HCT116 (cell line): Measurements from ENCODE around the gene TNNI3. TPM values are rescaled to one million over a fixed set of nuclear protein-coding genes. Genes with fewer than 3 reads are reported as not detected.

ENCODE experiments used
- ATAC-seq: fragments of 200-7000 bp; cut with Tn5 transposase; 2 replicates; pipeline ENCODE4 v1.9.1; 2020; ENCODE audit warnings: mild to moderate bottlenecking, moderate library complexity
- BruUV-seq: library from RNA; stranded (reverse); fragments of 400-500 nt; replicated peaks from 2 replicates; lab custom pipeline; 2021; lab: Mats Ljungman, UMichigan
- CTCF ChIA-PET: fragments of 300-600 bp; sonication (Branson Sonifier 250); formaldehyde crosslinking; loops from one replicate; lab custom pipeline; 2021; ENCODE audit warnings: antibody characterized with exemption; lab: Charles Lee
- POLR2A ChIA-PET: fragments of 300-600, 350-600 bp; sonication (Branson Sonifier 250); formaldehyde crosslinking; loops from one replicate; lab custom pipeline; 2021; ENCODE audit warnings: antibody characterized with exemption; lab: Charles Lee
- RAD21 ChIA-PET, 2 experiments: fragments of 300-600 bp; sonication (Branson Sonifier 250); formaldehyde crosslinking; loops; one replicate each; lab custom pipeline; 2023; ENCODE audit warnings: low total read pairs in 2 of 2; ENCODE audit not compliant: uncharacterized antibody in 2 of 2, unreplicated experiment in 2 of 2, low non-redundant PET in 1 of 2; lab: Charles Lee
- DNase-seq: peaks from one replicate; pipeline ENCODE4 v3.0.0-alpha.2; 2010; ENCODE audit warnings: low read depth, low spot score
- H2AFZ ChIP-seq: fragments of 200-600 bp; shearing (Covaris generic), sonication (generic); 2 replicates; pipeline ENCODE4 v1.6.1; 2017; ENCODE audit warnings: low read depth, mixed run types, mixed read lengths, antibody characterized with exemption, low read length; ENCODE audit not compliant: poor library complexity, severe bottlenecking
- H3K27ac ChIP-seq: 2 replicates; pipeline ENCODE4 v1.5.1; 2012; ENCODE audit warnings: low read depth, low read length
- H3K27me3 ChIP-seq: fragments of 200-600 bp; sonication (generic); 2 replicates; pipeline ENCODE4 v1.6.1; 2016; ENCODE audit warnings: mixed run types, low read length, mixed read lengths; ENCODE audit not compliant: insufficient read depth
- H3K36me3 ChIP-seq, 2 experiments: fragments of 200-500 bp in 1 of 2; fragments of 200-600 bp in 1 of 2; sonication (Bioruptor generic) in 1 of 2; sonication (generic) in 1 of 2; 2 replicates each; pipeline versions ENCODE4 v1.5.1 to v1.6.1; 2014 to 2016; ENCODE audit warnings: low read length in 2 of 2, inconsistent platforms in 1 of 2, mixed read lengths in 1 of 2, mixed run types in 1 of 2; ENCODE audit not compliant: insufficient read depth in 2 of 2, control insufficient read depth in 1 of 2
- H3K4me1 ChIP-seq, 2 experiments: fragments of 200-600 bp in 1 of 2; sonication (generic) in 1 of 2; 2 replicates each; pipeline versions ENCODE4 v1.5.1 to v1.6.1; 2012 to 2017; ENCODE audit warnings: low read length in 2 of 2, inconsistent platforms in 1 of 2, mild to moderate bottlenecking in 1 of 2, mixed read lengths in 1 of 2, mixed run types in 1 of 2, moderate library complexity in 1 of 2; ENCODE audit not compliant: insufficient read depth in 2 of 2, control insufficient read depth in 1 of 2
- H3K4me2 ChIP-seq: fragments of 200-600 bp; sonication (generic); 2 replicates; pipeline ENCODE4 v1.6.1; 2017; ENCODE audit warnings: mixed run types, low read length, mixed read lengths
- H3K4me3 ChIP-seq, 2 experiments: fragments of 200-600 bp in 1 of 2; sonication (generic) in 1 of 2; replicated peaks in 1 of 2; 2 replicates each; pipeline ENCODE4 v1.5.1; 2011 to 2016; ENCODE audit warnings: low read length in 2 of 2, control low read depth in 1 of 2, low read depth in 1 of 2, mild to moderate bottlenecking in 1 of 2, mixed read lengths in 1 of 2, mixed run types in 1 of 2
- H3K79me2 ChIP-seq: fragments of 200-600 bp; sonication (generic); 2 replicates; pipeline ENCODE4 v1.6.1; 2017; ENCODE audit warnings: mild to moderate bottlenecking, mixed run types, low read length, moderate library complexity, mixed read lengths; ENCODE audit not compliant: insufficient read depth
- H3K9ac ChIP-seq: fragments of 200-600 bp; sonication (generic); 2 replicates; pipeline ENCODE4 v1.6.1; 2016; ENCODE audit warnings: low read length, mixed read lengths
- H3K9me2 ChIP-seq: fragments of 200-600 bp; sonication (generic), shearing (Covaris generic); 2 replicates; pipeline ENCODE4 v1.6.1; 2017; ENCODE audit warnings: mixed run types, mild to moderate bottlenecking, moderate library complexity; ENCODE audit not compliant: insufficient read depth
- H3K9me3 ChIP-seq, 2 experiments: fragments of 200-500 bp in 1 of 2; fragments of 200-600 bp in 1 of 2; sonication (Bioruptor generic) in 1 of 2; sonication (generic) in 1 of 2; 2 replicates each; pipeline ENCODE4 v1.6.1; 2014 to 2017; ENCODE audit warnings: low read length in 2 of 2, mixed read lengths in 2 of 2, inconsistent platforms in 1 of 2, low read depth in 1 of 2, mild to moderate bottlenecking in 1 of 2, mixed run types in 1 of 2, moderate library complexity in 1 of 2; ENCODE audit not compliant: control insufficient read depth in 1 of 2, insufficient read depth in 1 of 2
- H4K20me1 ChIP-seq: fragments of 200-600 bp; sonication (generic), shearing (Covaris generic); 2 replicates; pipeline ENCODE4 v1.6.1; 2017; ENCODE audit warnings: mixed run types, mild to moderate bottlenecking, moderate library complexity; ENCODE audit not compliant: insufficient read depth
- CBX3 ChIP-seq: IDR thresholded peaks from 2 replicates; pipeline ENCODE4 v1.6.1; 2012; ENCODE audit warnings: low read depth
- CEBPB ChIP-seq: IDR thresholded peaks from 2 replicates; pipeline ENCODE4 v1.6.1; 2012; ENCODE audit warnings: low read depth
- EGR1 ChIP-seq: IDR thresholded peaks from 2 replicates; pipeline ENCODE4 v1.6.1; 2012; ENCODE audit warnings: low read depth
- ELF1 ChIP-seq: IDR thresholded peaks from 2 replicates; pipeline ENCODE4 v1.6.1; 2012; ENCODE audit warnings: low read depth, borderline replicate concordance
- EZH2 ChIP-seq: fragments of 200-600 bp; sonication (generic); IDR thresholded peaks from 2 replicates; pipeline ENCODE4 v1.6.1; 2017; ENCODE audit warnings: antibody characterized with exemption, mixed run types
- EZH2phosphoT487 ChIP-seq: fragments of 200-600 bp; IDR thresholded peaks from 2 replicates; pipeline ENCODE4 v1.6.1; 2018; ENCODE audit warnings: antibody characterized with exemption, borderline replicate concordance
- JUND ChIP-seq: IDR thresholded peaks from 2 replicates; pipeline ENCODE4 v1.6.1; 2012
- POLR2A ChIP-seq: IDR thresholded peaks from 2 replicates; pipeline ENCODE4 v1.7.0; 2011; ENCODE audit warnings: borderline replicate concordance; ENCODE audit not compliant: insufficient read depth, insufficient read length; ENCODE audit errors: extremely low read depth
- RAD21 ChIP-seq: IDR thresholded peaks from 2 replicates; pipeline ENCODE4 v1.6.1; 2012; ENCODE audit warnings: low read depth, mild to moderate bottlenecking
- SIN3A ChIP-seq: IDR thresholded peaks from 2 replicates; pipeline ENCODE4 v1.6.1; 2012; ENCODE audit warnings: low read depth
- SP1 ChIP-seq: IDR thresholded peaks from 2 replicates; pipeline ENCODE4 v1.6.1; 2012; ENCODE audit warnings: low read depth
- SRF ChIP-seq: IDR thresholded peaks from 2 replicates; pipeline ENCODE4 v1.6.1; 2012; ENCODE audit warnings: low read depth
- TCF7L2 ChIP-seq: IDR thresholded peaks from 2 replicates; pipeline ENCODE4 v1.7.0; 2011; ENCODE audit warnings: borderline replicate concordance, inconsistent platforms; ENCODE audit not compliant: insufficient read depth, insufficient read length; ENCODE audit errors: extremely low read depth
- YY1 ChIP-seq: IDR thresholded peaks from 2 replicates; pipeline ENCODE4 v1.6.1; 2011; ENCODE audit warnings: low read length, low read depth, moderate library complexity, mild to moderate bottlenecking; ENCODE audit not compliant: insufficient replicate concordance; ENCODE audit errors: extremely low read depth
- ZFX ChIP-seq: fragments of 450-650 bp; IDR thresholded peaks from 2 replicates; pipeline ENCODE4 v1.6.1; 2017
- ZNF274 ChIP-seq: fragments of 200-500 bp; sonication (Bioruptor generic); IDR thresholded peaks from 2 replicates; pipeline ENCODE4 v1.6.1; 2014; ENCODE audit warnings: mild to moderate bottlenecking, low read depth, low read length, inconsistent platforms
- intact Hi-C: fragments of 100-400 bp; cut with micrococcal nuclease; formaldehyde crosslinking; loops from 2 replicates; pipeline ENCODE4 v1.10.0; 2022
- total RNA-seq: library from RNA; stranded (reverse); gene quantifications from one replicate; pipeline ENCODE4 v1.2.1, GENCODE V29; 2021; ENCODE audit not compliant: unreplicated experiment
- TF ChIP-seq, protein P1 (sequence below): IDR thresholded peaks from 2 replicates; pipeline ENCODE4 v1.6.1; 2012; ENCODE audit warnings: low read depth
- TF ChIP-seq, protein P2 (sequence below): IDR thresholded peaks from 2 replicates; pipeline ENCODE4 v1.6.1; 2011; ENCODE audit warnings: mild to moderate bottlenecking, low read length, moderate library complexity; ENCODE audit not compliant: insufficient replicate concordance; ENCODE audit errors: extremely low read depth
- TF ChIP-seq, protein P3 (sequence below): IDR thresholded peaks from 2 replicates; pipeline ENCODE4 v1.6.1; 2012

TNNI3 gene
- total RNA-seq, 1 experiment from 2014 or later, result 42.1 TPM

DNA sequence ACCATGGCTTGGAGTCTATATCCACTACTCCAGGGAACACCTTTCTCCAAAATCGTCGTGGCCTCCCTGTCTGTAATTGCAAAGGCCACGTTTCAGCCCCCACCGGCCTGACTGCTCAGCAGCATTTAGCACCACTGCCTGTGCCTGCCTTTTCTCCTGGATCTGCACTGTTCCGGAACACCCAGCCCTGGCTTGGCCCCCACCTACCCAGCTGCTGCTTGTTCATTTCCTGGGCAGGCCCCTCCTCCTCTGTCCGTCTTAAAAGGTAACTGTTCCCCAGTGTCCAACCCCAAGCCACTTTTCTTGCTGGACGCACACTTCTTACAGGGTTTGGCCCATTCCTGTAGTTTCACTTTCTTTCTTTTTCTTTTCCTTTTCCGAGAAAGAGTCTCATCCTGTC lies 31.1 kb upstream of the TNNI3 start:
- H3K27me3 ChIP-seq, result no peaks in the 10 kb centered on the region
- RAD21 ChIA-PET, result no interaction called here
- H3K4me1 ChIP-seq, result peaks cover 10 to 33% of the 10 kb centered on the region in 2 experiments
- CTCF ChIA-PET, result interaction anchor here (0.7 to 1.0 kb wide), 2 partner anchors 21 to 92 kb away, joined by 3 read pairs; partner anchors contain the start of gene PTPRH
- TF ChIP-seq JUND (no peak), ZFX (no peak), SRF (no peak), SIN3A (no peak), ELF1 (no peak), POLR2A (no peak), EGR1 (no peak), EZH2phosphoT487 (no peak), ZNF274 (no peak), EZH2 (no peak), RAD21 (no peak), CBX3 (no peak), CEBPB (no peak), TCF7L2 (no peak), SP1 (no peak), YY1 (no peak)
- TF ChIP-seq, protein P1, sequence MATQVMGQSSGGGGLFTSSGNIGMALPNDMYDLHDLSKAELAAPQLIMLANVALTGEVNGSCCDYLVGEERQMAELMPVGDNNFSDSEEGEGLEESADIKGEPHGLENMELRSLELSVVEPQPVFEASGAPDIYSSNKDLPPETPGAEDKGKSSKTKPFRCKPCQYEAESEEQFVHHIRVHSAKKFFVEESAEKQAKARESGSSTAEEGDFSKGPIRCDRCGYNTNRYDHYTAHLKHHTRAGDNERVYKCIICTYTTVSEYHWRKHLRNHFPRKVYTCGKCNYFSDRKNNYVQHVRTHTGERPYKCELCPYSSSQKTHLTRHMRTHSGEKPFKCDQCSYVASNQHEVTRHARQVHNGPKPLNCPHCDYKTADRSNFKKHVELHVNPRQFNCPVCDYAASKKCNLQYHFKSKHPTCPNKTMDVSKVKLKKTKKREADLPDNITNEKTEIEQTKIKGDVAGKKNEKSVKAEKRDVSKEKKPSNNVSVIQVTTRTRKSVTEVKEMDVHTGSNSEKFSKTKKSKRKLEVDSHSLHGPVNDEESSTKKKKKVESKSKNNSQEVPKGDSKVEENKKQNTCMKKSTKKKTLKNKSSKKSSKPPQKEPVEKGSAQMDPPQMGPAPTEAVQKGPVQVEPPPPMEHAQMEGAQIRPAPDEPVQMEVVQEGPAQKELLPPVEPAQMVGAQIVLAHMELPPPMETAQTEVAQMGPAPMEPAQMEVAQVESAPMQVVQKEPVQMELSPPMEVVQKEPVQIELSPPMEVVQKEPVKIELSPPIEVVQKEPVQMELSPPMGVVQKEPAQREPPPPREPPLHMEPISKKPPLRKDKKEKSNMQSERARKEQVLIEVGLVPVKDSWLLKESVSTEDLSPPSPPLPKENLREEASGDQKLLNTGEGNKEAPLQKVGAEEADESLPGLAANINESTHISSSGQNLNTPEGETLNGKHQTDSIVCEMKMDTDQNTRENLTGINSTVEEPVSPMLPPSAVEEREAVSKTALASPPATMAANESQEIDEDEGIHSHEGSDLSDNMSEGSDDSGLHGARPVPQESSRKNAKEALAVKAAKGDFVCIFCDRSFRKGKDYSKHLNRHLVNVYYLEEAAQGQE, result no peak
- TF ChIP-seq, protein P2, sequence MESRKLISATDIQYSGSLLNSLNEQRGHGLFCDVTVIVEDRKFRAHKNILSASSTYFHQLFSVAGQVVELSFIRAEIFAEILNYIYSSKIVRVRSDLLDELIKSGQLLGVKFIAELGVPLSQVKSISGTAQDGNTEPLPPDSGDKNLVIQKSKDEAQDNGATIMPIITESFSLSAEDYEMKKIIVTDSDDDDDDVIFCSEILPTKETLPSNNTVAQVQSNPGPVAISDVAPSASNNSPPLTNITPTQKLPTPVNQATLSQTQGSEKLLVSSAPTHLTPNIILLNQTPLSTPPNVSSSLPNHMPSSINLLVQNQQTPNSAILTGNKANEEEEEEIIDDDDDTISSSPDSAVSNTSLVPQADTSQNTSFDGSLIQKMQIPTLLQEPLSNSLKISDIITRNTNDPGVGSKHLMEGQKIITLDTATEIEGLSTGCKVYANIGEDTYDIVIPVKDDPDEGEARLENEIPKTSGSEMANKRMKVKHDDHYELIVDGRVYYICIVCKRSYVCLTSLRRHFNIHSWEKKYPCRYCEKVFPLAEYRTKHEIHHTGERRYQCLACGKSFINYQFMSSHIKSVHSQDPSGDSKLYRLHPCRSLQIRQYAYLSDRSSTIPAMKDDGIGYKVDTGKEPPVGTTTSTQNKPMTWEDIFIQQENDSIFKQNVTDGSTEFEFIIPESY, result no peak
- TF ChIP-seq, protein P3, sequence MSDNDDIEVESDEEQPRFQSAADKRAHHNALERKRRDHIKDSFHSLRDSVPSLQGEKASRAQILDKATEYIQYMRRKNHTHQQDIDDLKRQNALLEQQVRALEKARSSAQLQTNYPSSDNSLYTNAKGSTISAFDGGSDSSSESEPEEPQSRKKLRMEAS, result no peak
- TF ChIP-seq, all 23 proteins: peak for 0
- peak overlapping the region; percentile 63 for H3K9ac ChIP-seq
- POLR2A ChIA-PET, result interaction anchor here (0.7 to 2.5 kb wide), 5 partner anchors 12 to 91 kb away, joined by 3 to 7 read pairs (median 3); partner anchors contain the start of genes HSPBP1 and PTPRH
- BruUV-seq, result TSS peak; percentile 51
- no peak overlapping the region for H2AFZ ChIP-seq
- DNase-seq (no peak), ATAC-seq (no peak)
- intact Hi-C loops, result no loop called here
- H3K79me2 ChIP-seq, result peaks cover 4% of the 10 kb centered on the region; the same call in 1 of the 2 replicates
- 0 out of 4 replicates have a peak overlapping the region, but pooled peaks of 1 of the 2 experiments have one; percentile 52 for H3K4me3 ChIP-seq
- no peaks in the 10 kb centered on the region for H4K20me1 ChIP-seq
- peak overlapping the region; percentile 69 for H3K4me2 ChIP-seq
- H3K27ac ChIP-seq, result peak overlapping the region; percentile 82; the same call in 1 of the 2 replicates
- H3K9me2 ChIP-seq, result no peaks in the 10 kb centered on the region
- no peaks in the 10 kb centered on the region for H3K9me3 ChIP-seq
- H3K36me3 ChIP-seq, result no peaks in the 10 kb centered on the region
